ENCODE measurements around the gene KAZALD1. TPM values are rescaled to one million over a fixed set of nuclear protein-coding genes. Genes with fewer than 3 reads are reported as not detected.

The KAZALD1 gene
- total and polyA plus RNA-seq, 12 donors: 3.3 to 16.5 (median 9.9) TPM

DNA sequence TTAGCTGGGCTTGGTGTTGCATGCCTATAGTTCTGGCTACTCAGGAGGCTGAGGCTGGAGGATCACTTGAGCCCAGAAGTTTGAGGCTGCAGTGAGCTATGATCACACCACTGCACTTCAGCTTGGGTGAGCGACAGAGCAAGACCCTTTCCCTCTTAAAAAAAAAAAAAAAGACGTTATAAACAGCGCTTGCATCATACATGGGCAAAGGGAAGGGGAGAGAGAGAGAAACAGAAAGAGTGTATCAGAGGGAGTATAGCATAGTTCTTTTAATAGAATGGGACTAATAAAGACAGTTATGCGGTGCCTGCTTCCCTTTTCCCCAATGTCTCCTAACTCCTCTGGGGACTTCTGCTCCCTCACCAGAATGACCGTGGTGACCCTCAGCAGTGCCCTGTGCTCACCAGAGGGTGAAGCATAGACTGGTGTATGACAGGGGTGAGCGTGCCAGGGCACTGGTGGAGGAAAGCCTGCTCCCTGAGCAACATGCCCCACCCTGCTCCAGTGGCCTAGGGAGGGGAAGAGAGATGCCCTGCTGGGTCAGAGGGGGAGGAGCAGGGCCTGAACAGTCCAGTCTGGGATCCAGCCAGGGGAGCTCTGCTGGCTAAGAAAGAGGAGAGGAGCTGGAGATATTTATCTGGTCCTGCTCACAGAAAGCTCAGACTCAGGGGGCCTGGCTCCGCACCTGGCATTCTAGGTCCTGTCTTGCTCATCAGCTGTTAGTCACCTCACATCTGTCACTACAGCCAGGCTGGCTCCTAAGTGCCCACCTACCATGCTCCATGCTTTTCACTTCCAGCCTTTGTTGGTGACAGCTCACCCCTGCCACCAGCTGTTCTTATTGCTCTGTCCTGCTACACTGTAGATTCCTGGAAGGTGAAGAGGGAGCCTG lies 33.1 kb upstream of the KAZALD1 start:
- DNase-seq (no peak), ATAC-seq (no peak)
- Histone ChIP-seq H3K36me3 (no peaks in the 10 kb centered on the region), H3K9me3 (no peaks in the 10 kb centered on the region), H3K27me3 (no peaks in the 10 kb centered on the region), H3K4me1 (peaks cover 10 to 30% (median 23%) of the 10 kb centered on the region in 9 donors), H3K4me3 (no peak overlapping the region), H3K27ac (no peak overlapping the region)
- TF ChIP-seq, protein P1, sequence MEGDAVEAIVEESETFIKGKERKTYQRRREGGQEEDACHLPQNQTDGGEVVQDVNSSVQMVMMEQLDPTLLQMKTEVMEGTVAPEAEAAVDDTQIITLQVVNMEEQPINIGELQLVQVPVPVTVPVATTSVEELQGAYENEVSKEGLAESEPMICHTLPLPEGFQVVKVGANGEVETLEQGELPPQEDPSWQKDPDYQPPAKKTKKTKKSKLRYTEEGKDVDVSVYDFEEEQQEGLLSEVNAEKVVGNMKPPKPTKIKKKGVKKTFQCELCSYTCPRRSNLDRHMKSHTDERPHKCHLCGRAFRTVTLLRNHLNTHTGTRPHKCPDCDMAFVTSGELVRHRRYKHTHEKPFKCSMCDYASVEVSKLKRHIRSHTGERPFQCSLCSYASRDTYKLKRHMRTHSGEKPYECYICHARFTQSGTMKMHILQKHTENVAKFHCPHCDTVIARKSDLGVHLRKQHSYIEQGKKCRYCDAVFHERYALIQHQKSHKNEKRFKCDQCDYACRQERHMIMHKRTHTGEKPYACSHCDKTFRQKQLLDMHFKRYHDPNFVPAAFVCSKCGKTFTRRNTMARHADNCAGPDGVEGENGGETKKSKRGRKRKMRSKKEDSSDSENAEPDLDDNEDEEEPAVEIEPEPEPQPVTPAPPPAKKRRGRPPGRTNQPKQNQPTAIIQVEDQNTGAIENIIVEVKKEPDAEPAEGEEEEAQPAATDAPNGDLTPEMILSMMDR (IDR thresholded peaks at IDR 0.05): no peak
- 73 to 77% methylated on average over 7 of the region's 7 CpGs for WGBS, 2 donors
- intact Hi-C loops (cut with DNase I): loop anchor here in 1 of 10 donors (5.0 kb wide), 1 partner anchor 41 kb away; the partner anchor contains the start of genes MRPL43 and TWNK

DNA sequence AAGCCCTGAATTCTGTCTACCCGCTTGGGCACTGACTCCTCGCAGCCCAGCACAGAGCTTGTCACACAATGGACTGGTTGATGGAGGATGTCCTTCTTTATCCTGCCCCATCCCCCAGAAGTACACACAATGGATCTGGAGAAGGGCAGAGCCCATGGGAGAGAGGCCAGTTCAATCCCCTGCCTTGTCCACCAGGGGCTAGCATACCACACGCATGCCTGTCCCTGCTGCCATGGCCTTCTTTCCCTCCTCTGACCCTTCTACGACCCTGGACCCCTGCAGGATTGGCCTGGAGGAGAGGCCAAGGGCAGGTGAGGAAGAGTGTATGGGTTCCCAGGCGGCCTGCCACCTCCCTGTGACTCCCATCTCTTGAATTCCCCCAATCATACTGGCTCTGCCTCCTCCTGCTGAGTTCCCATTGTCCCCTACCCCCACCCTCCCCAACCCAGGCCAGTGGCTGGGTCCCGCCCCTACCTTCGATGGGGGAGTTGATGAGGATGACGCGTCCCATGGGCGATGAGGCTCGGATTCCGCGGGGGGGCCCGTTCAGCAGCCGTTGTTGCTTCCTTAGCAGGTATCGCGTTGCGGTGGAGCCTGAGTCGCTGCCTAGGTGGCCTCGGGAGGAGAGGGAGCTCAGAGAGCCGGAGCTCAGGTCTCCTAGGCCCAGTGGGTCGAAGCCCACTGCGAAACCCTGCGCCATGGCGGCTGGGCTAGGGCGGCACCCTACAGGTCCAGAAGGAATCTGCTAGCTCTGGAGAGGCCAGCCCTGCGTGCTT lies 32.1 kb upstream of the KAZALD1 start:
- Histone ChIP-seq H3K27me3 (no peaks in the 10 kb centered on the region), H3K4me1 (peaks cover 10 to 34% (median 26%) of the 10 kb centered on the region in 9 donors), H3K4me3 (no peak overlapping the region), H3K9me3 (no peaks in the 10 kb centered on the region), H3K36me3 (peaks cover 0 to 4% (median 0%) of the 10 kb centered on the region in 9 donors), H3K27ac (no peak overlapping the region)
- no peak for ATAC-seq
- 61 to 63% methylated on average over 27 of the region's 27 CpGs for WGBS, 2 donors
- TF ChIP-seq, protein P1 (IDR thresholded peaks at IDR 0.05): no peak
- no peak for DNase-seq
- intact Hi-C loops (cut with DNase I): loop anchor here in 3 of 10 donors (5.0 kb wide), 2 partner anchors 32 to 42 kb away; partner anchors contain the start of genes MRPL43 (in 2 of the 3), TWNK (in 2 of the 3) and LZTS2 (in 1 of the 3)

GRCh38 chr10:101030496-101031127 lies 31.2 kb upstream of the KAZALD1 start:
- ATAC-seq: peak in 1 of 8 donors; percentile 1
- Histone ChIP-seq H3K4me3 (peak overlapping the region; percentile 70 to 83 (median 77)), H3K36me3 (peaks cover 0 to 13% (median 9%) of the 10 kb centered on the region in 9 donors), H3K9me3 (no peaks in the 10 kb centered on the region), H3K27ac (peak overlapping the region in 8 of 10 donors; percentile 93 to 99 (median 98)), H3K4me1 (peaks cover 10 to 34% (median 26%) of the 10 kb centered on the region in 9 donors), H3K27me3 (no peaks in the 10 kb centered on the region)
- WGBS, 2 donors: 10 to 14% methylated on average over 25 of the region's 25 CpGs
- intact Hi-C loops (cut with DNase I): loop anchor here in 2 of 10 donors (5.0 kb wide), 2 partner anchors 33 to 43 kb away; partner anchors contain the start of genes LZTS2 (in 1 of the 2), MRPL43 (in 1 of the 2) and TWNK (in 1 of the 2)
- TF ChIP-seq, protein P1 (IDR thresholded peaks at IDR 0.05): no peak
- DNase-seq: no peak
